A549 (cell line): ENCODE measurements around the gene MYBL2. TPM values are rescaled to one million over a fixed set of nuclear protein-coding genes. Genes with fewer than 3 reads are reported as not detected.
A peak's percentile ranks its signal among the peaks of the same experiment; 100 is the strongest.

Source experiments
- ATAC-seq, 2 experiments: fragments of 200-7000 bp in 1 of 2; fragments of >200 bp in 1 of 2; cut with Nextera tagmentation in 1 of 2; cut with Tn5 transposase in 1 of 2; 3 replicates each; pipeline versions ENCODE4 v1.8.0 to v1.9.1; 2018 to 2020; ENCODE audit warnings: mild to moderate bottlenecking in 1 of 2, moderate library complexity in 1 of 2
- CTCF ChIA-PET: fragments of 300-600 bp; sonication (Branson Sonifier 250); formaldehyde crosslinking; extraction: SDS; loops from one replicate; lab custom pipeline; 2021; ENCODE audit warnings: antibody characterized with exemption, inconsistent platforms; lab: Yijun Ruan, JAX
- POLR2A ChIA-PET: fragments of 350-600 bp; formaldehyde crosslinking; extraction: SDS; loops from one replicate; lab custom pipeline; 2021; ENCODE audit warnings: antibody characterized with exemption, inconsistent platforms; lab: Yijun Ruan, JAX
- DNase-seq, 2 experiments: peaks; one replicate each; pipeline versions ENCODE4 v3.0.0 to v3.0.0-alpha.2; 2011 to 2016; ENCODE audit warnings: low read depth in 1 of 2, low spot score in 1 of 2
- FAIRE-seq: peaks from 2 replicates; lab custom pipeline; 2011; peaks lifted over from hg19 to GRCh38; lab: Jason Lieb, UNC
- H3K27ac ChIP-seq, 2 experiments: fragments of >200 bp; sonication (Bioruptor Twin); formaldehyde crosslinking; 3 replicates each; pipeline ENCODE4 v1.5.1; 2016 to 2017
- H3K4me1 ChIP-seq: fragments of >200 bp; sonication (Bioruptor Twin); formaldehyde crosslinking; 3 replicates; pipeline ENCODE4 v1.6.1; 2016
- H3K4me2 ChIP-seq: fragments of >200 bp; sonication (Bioruptor Twin); formaldehyde crosslinking; 3 replicates; pipeline ENCODE4 v1.6.1; 2016
- H3K4me3 ChIP-seq: fragments of >200 bp; sonication (Bioruptor Twin); formaldehyde crosslinking; 3 replicates; pipeline ENCODE4 v1.5.1; 2016
- H3K9me3 ChIP-seq: fragments of >200 bp; sonication (Bioruptor Twin); formaldehyde crosslinking; 3 replicates; pipeline ENCODE4 v1.6.1; 2016
- BHLHE40 ChIP-seq: IDR thresholded peaks from 2 replicates; pipeline ENCODE4 v1.6.1; 2012; ENCODE audit warnings: low read depth, low read length, inconsistent platforms
- CBX2 ChIP-seq: fragments of 200-600 bp; sonication (generic); IDR thresholded peaks from 2 replicates; pipeline ENCODE4 v1.6.1; 2016; ENCODE audit warnings: low read depth, mild to moderate bottlenecking, borderline replicate concordance
- CBX8 ChIP-seq: fragments of 200-600 bp; sonication (generic); IDR thresholded peaks from 2 replicates; pipeline ENCODE4 v1.6.1; 2016
- EHF ChIP-seq: fragments of 250-450 bp; sonication (Bioruptor Pico); IDR thresholded peaks from 2 replicates; pipeline ENCODE4 v1.5.0; 2020; ENCODE audit warnings: mild to moderate bottlenecking
- ELK1 ChIP-seq: fragments of 150-350 bp; IDR thresholded peaks from 2 replicates; pipeline ENCODE4 v1.6.1; 2014; ENCODE audit warnings: low read depth, mild to moderate bottlenecking, low read length
- HES2 ChIP-seq: fragments of >200 bp; sonication (Bioruptor Twin); formaldehyde crosslinking; IDR thresholded peaks from 2 replicates; pipeline ENCODE4 v1.6.1; 2016
- HMGXB4 ChIP-seq: fragments of 250-450 bp; sonication (Bioruptor Pico); IDR thresholded peaks from 2 replicates; pipeline ENCODE4 v1.5.0; 2021; ENCODE audit warnings: mild to moderate bottlenecking, moderate library complexity, borderline replicate concordance
- HOXB5 ChIP-seq: fragments of 250-450 bp; sonication (Bioruptor Pico); IDR thresholded peaks from 2 replicates; pipeline ENCODE4 v1.5.0; 2020; ENCODE audit warnings: mild to moderate bottlenecking, moderate library complexity
- KDM5A ChIP-seq: fragments of 200-600 bp; sonication (generic); IDR thresholded peaks from 2 replicates; pipeline ENCODE4 v1.6.1; 2016; ENCODE audit warnings: antibody characterized with exemption, mild to moderate bottlenecking
- MAFK ChIP-seq: fragments of 450-650 bp; IDR thresholded peaks from 2 replicates; pipeline ENCODE4 v1.6.1; 2014; ENCODE audit not compliant: partially characterized antibody
- MAX ChIP-seq: IDR thresholded peaks from 2 replicates; pipeline ENCODE4 v1.6.1; 2012
- NPAS2 ChIP-seq: fragments of 250-450 bp; sonication (Bioruptor Pico); IDR thresholded peaks from 2 replicates; pipeline ENCODE4 v1.8.0; 2022; ENCODE audit warnings: mild to moderate bottlenecking, moderate library complexity, borderline replicate concordance
- POLR2AphosphoS2 ChIP-seq: conservative IDR thresholded peaks from 2 replicates; pipeline ENCODE4 v1.6.1; 2012; ENCODE audit warnings: low read length, improper control_type of control experiment, inconsistent platforms
- RFX5 ChIP-seq: fragments of 450-650 bp; IDR thresholded peaks from 2 replicates; pipeline ENCODE4 v1.7.1; 2014; ENCODE audit warnings: antibody characterized with exemption, mild to moderate bottlenecking, moderate library complexity
- SREBF2 ChIP-seq: fragments of 450-650 bp; IDR thresholded peaks from 2 replicates; pipeline ENCODE4 v1.6.1; 2014; ENCODE audit warnings: mild to moderate bottlenecking, moderate library complexity
- ZFP36 ChIP-seq: fragments of 450-650 bp; IDR thresholded peaks from 2 replicates; pipeline ENCODE4 v1.6.1; 2014; ENCODE audit warnings: borderline replicate concordance; ENCODE audit not compliant: partially characterized antibody
- WGBS: methylation state at CpG from one replicate; pipeline ENCODE4 v1.1.6; 2017; ENCODE audit errors: missing lambda C conversion rate; 5-methylcytosine and 5-hydroxymethylcytosine counted together
- polyA plus RNA-seq, 4 experiments: library from polyadenylated mRNA; depleted of rRNA in 3 of 4; stranded (reverse); fragments of >200 nt; fragmentation: RNase III in 1 of 4; extraction: RNeasy Plus Mini Kit Qiagen cat#74134 plus additional on column Dnase treatment in 1 of 4; gene quantifications; 2 replicates in 3 of 4; 3 replicates in 1 of 4; pipeline ENCODE4 v1.2.3, GENCODE V29; 2011 to 2017
- TF ChIP-seq, protein P1 (sequence below): IDR thresholded peaks from 2 replicates; pipeline ENCODE4 v1.6.1; 2012; ENCODE audit warnings: low read depth, borderline replicate concordance
- TF ChIP-seq, protein P2 (sequence below): fragments of 450-650 bp; IDR thresholded peaks from 2 replicates; pipeline ENCODE4 v1.6.1; 2014; ENCODE audit warnings: antibody characterized with exemption

MYBL2 gene
- polyA plus RNA-seq, 2 of the 4 experiments (the other 2 are of a cell fraction) = 19.9 to 53.7 TPM

DNA sequence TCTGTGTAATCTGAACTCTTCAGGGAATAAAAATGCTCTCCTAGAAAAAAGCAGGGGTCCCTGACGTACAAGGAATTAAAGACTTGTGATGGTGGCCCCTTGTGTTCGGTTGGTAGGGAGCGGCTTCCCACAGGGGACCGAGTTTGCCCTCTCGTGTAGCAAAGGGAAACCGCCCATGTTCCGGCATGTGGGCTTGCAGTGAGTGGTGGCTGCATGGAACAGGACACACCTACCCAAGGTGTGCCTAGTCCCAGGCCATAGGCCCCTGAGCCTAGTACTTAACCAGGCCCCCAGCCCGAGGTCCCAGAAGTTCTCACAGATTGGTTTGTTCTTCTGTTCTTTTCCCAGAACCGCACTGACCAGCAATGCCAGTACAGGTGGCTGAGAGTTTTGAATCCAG lies 15.5 kb downstream of the MYBL2 start (continued):
- no peak for TF ChIP-seq HES2
- TF ChIP-seq, all 56 proteins: peak for 0

GRCh38 chr20:43686820-43687219 lies 19.9 kb downstream of the MYBL2 start:
- ATAC-seq = 0 out of 6 replicates have a peak, but pooled peaks of 1 of the 2 experiments have one; percentile 24
- 86% methylated on average over 8 of the region's 13 CpGs for WGBS

DNA sequence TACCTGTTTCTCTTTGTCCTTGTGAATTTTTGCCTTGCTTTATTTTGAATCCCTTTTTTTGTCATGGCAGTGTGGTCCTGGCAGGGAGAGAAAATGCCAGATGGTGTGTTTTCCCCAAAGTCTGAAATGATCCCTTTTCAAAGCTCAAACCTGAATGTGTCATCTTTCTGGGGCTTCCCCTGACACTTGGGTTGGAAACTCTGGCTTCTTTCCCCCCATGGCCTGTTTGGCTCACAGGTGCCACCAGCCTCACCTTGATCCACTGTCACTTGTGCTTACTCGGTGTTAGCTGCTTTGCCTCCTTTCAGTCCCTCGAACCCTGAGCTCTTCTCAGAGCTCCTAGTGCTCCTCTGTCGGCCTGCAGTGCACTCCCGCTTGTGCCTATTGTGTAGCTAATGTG lies 22.3 kb downstream of the MYBL2 start:
- FAIRE-seq (no peak), ATAC-seq (no peak), DNase-seq (no peak)
- H3K4me1 ChIP-seq = no peaks in the 10 kb centered on the region
- no peak overlapping the region for H3K4me2 ChIP-seq
- no peaks in the 10 kb centered on the region for H3K9me3 ChIP-seq
- no peak overlapping the region for H3K4me3 ChIP-seq
- ChIA-PET CTCF (interaction anchor here (1.1 to 7.4 kb wide), 5 partner anchors 8 to 391 kb away, joined by 3 to 91 read pairs (median 8); no protein-coding TSS in a partner anchor), POLR2A (no interaction called here)
- no peak for TF ChIP-seq HMGXB4 (CRISPR knock-in tag)
- TF ChIP-seq MAX = no peak
- TF ChIP-seq, protein P1, sequence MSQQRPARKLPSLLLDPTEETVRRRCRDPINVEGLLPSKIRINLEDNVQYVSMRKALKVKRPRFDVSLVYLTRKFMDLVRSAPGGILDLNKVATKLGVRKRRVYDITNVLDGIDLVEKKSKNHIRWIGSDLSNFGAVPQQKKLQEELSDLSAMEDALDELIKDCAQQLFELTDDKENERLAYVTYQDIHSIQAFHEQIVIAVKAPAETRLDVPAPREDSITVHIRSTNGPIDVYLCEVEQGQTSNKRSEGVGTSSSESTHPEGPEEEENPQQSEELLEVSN = no peak
- no peak for TF ChIP-seq RFX5
- TF ChIP-seq POLR2AphosphoS2 = no peak
- no peak for TF ChIP-seq CBX8
- no peak overlapping the region for H3K27ac ChIP-seq
- WGBS = 79% methylated on average over 4 of the region's 4 CpGs

More at GRCh38 chr20:43686820-43687219, 19.9 kb downstream of the MYBL2 start:
- FAIRE-seq (no peak), DNase-seq (no peak)
- Histone ChIP-seq H3K27ac (no peak overlapping the region), H3K4me3 (no peak overlapping the region), H3K4me2 (no peak overlapping the region), H3K9me3 (no peaks in the 10 kb centered on the region), H3K4me1 (no peaks in the 10 kb centered on the region)
- ChIA-PET CTCF (no interaction called here), POLR2A (interaction anchor here (0.6 kb wide), 1 partner anchor 221 kb away, joined by 4 read pairs; no protein-coding TSS in a partner anchor)
- TF ChIP-seq POLR2AphosphoS2 (no peak), ZFP36 (no peak), KDM5A (no peak), MAFK (no peak), EHF (CRISPR knock-in tag) (no peak), ELK1 (no peak), BHLHE40 (no peak), SREBF2 (no peak), HOXB5 (CRISPR knock-in tag) (no peak), CBX2 (no peak), NPAS2 (CRISPR knock-in tag) (no peak)
- TF ChIP-seq, protein P2, sequence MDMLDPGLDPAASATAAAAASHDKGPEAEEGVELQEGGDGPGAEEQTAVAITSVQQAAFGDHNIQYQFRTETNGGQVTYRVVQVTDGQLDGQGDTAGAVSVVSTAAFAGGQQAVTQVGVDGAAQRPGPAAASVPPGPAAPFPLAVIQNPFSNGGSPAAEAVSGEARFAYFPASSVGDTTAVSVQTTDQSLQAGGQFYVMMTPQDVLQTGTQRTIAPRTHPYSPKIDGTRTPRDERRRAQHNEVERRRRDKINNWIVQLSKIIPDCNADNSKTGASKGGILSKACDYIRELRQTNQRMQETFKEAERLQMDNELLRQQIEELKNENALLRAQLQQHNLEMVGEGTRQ = no peak
